GM18526 (cell line): ENCODE results near the gene RFX2.

Experiments used
- POLR2A ChIP-seq: IDR thresholded peaks from 3 replicates; pipeline ENCODE4 v1.6.1; 2011; ENCODE audit not compliant: insufficient read length; ENCODE audit errors: extremely low read depth

RFX2 gene

DNA sequence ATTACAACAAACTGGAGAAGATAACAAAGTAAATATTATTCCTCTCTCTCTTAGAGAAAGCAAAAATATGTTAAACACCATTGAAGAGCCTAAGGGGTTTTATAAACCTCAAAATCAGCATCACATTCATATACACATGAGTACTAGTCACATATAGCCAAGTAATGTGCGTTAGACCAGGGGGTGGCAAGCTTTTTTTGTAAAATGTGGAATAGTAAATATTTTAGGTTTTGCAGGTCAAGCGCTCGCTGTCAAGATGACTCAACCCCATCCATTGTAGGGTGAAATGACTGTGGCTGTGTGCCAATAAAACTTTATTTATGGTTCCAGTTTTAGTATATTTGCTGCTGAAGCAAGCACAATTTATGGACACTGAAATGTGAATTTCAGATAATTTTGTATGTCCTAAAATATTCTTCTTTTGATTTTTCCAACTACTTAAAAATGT is 21.7 kb downstream of the RFX2 start:
- no peak for TF ChIP-seq POLR2A

DNA sequence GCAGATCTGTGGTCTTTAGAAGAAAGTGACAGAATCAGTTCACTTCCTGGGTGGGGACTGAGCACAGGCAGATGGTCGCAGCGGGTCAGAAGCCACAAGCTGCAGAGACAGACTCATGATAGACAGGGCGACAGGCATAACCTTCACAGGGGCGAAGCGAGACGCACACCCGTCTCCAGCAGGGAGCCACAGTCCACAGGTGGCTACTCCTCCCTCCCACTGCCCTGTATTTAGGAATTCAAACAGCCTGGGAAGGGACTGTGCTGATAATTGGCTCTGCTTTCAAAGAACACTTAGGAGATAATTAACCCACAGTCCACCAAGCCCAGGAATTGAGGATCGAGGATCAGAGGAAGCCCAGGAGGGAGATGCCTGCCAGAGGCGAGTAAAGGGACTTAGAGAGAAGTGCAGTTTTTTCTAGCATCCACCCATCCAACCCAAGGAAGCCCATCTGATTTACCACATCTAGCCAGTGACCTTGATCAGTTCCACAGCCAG is 23.2 kb downstream of the RFX2 start:
- TF ChIP-seq POLR2A, result peak; percentile 58

GRCh38 chr19:6086068-6086788 is 24.1 kb downstream of the RFX2 start:
- no peak for TF ChIP-seq POLR2A

DNA sequence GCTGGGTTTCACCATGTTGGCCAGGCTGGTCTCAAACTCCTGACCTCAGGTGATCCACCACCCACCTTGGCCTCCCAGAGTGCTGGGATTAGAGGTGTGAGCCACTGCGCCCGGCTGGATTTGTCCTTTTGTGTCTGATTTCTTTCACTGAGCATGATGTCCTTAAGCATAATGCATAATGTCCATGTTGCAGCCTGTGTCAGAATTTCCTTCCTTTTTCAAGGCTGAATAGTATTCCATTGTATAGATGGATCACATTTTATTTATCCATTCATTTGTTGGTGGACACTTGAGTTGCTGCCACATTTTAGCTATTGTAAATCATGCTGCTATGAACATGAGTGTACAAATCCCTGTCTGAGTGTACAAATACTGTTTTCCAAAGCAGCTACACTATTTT is 25.5 kb downstream of the RFX2 start:
- no peak for TF ChIP-seq POLR2A

DNA sequence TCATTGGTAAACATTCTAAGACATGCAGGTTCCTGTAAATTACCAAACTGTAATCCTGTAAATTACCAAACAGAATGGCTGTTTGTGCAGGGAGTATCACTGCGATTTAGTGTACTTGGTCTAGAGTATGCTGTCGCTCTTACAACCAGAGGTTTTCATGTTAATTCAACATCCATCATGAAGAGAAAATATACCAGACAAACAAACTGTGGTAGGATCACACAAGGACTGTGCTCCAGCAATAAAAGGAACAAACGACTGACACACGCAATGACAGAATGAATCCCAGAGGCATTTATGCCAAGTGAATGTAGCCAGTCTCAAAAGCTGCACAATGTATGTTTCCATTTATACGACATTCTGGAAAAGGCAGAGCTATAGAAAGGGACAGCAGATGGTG is 31.2 kb downstream of the RFX2 start:
- TF ChIP-seq POLR2A, result no peak

DNA sequence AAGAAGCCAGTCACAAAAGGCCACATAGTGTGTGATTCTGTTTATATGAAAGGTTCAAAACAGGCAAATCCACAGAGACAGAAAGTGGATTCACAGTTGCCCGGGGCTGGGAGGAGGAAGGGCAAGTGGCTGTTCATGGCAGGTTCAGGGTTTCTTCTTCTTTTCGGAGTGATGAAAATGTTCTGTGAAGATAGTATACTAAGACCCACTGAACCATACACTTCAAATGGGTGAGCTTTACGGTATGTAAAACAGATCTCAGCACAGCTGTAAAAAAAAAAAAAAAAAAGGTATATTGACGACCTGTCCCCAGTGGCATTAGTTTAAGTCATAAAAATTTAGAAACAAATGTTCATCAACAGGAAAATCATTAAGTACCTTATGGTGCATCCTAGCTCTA is 32.2 kb downstream of the RFX2 start:
- no peak for TF ChIP-seq POLR2A

DNA sequence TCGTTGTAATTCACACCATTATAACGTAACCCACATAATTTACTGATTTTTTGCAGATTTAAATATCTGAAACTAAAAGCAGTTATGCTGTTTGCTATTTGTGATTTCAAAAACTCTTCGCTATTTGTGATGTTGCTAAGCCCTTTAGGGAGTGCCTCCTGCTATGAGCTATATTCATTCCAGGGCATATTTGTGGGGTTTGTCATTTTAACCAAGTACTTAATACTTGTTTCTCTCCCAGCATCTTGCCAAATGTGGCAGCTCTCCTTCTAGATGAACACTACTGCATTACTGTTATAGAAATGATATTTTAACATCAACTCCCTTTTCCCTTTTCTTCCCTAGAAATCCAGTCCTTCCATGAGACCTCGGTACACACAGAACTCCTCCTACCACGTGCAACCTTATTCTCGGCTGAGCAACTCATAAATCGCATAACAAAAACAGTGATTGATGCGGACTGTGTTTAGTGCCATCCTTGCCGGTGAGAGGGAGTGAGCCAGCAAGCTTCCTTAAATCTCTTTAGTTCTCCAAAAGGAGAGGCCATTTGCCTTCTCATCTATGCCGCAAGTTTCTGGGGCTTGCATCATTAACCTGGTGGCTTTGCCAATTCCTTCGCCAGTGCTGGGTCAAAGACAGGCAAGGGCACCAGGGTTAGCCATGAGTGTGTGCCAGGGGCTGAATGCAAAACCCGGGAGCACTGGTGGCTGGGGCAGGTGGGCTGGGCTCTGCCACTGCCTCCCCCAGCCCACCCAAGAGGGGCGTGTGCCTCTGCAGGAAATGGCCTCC is 33.4 kb downstream of the RFX2 start:
- no peak for TF ChIP-seq POLR2A

DNA sequence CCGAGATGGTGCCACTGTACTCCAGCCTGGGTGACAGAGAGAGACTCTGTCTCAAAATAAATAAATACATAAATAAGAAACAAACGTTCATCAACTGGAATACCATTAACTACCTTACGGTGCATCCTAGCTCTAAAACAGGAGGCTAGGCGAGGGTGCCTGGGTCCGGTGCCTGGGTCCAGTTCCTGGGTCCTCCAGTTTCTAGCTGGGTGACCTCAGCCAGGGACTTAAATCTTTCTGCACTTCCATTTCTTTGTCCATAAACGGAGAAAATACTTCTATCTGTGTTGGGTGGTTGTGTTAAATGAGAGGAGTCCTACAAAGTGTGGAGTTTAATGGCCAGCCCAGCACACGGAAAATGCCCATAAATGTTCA is 34.0 kb downstream of the RFX2 start:
- no peak for TF ChIP-seq POLR2A

- no peak for TF ChIP-seq POLR2A
Observed at GRCh38 chr19:6074709-6075403, 35.4 kb downstream of the RFX2 start.

DNA sequence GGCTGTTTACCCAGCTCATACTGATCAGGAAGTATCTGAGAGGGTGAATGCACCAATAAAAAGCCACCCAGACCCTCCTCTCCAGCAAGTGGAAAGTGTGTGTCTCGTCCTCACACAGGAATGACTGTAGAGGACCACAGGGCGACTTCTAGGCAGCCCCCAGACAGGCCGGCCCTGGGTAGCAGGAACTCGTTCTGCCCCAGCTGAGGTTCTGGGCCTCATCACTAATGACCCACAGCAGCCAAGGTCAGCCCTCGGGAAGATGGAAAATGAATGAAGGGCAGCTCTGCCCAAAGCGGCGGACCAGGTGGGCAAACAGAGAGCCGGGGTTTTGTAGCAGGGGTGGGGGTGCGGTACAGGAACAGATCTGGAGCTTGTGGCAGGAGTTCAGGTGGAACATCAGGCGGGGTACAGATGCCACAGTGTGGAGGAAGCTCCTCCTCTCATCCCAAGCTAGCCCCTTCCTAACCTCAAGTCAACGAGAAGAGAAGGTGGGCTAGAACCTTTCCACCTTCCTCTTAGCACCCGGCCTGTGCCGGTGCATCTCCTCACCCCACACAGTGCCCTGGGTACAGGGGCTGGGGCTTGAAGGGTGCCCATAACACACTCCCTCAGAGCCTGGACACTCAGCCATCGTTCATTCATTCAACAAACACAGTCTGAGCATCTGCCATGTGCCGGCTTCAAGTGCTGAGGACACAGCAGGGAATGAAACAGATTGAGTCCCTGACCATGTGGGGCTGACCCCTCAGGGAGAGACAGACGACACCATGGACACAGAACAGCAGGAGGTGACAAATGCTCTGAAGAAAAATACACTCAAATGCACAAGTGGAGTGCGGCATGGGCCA is 36.2 kb downstream of the RFX2 start:
- no peak for TF ChIP-seq POLR2A

DNA sequence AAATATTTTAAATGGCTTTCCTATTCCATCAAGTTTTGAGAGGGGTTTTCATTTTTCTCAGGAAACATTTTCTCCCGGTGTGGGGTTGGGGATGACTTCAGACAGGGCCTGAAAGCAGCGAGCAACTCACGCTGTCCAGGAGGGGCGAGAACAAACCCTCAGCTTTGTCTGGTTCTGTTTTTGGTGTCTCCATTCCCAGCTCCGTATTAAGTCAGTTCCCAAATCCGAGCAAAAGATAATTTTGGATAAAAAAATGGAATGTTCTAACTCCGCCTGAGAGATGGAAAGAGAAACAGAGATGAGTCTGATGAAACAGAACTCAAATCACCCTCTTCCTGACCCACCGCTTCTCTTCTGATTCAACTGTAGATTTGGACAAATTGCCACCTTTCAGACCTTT is 38.4 kb downstream of the RFX2 start:
- no peak for TF ChIP-seq POLR2A

GRCh38 chr19:6070720-6071485 is 39.4 kb downstream of the RFX2 start:
- no peak for TF ChIP-seq POLR2A

DNA sequence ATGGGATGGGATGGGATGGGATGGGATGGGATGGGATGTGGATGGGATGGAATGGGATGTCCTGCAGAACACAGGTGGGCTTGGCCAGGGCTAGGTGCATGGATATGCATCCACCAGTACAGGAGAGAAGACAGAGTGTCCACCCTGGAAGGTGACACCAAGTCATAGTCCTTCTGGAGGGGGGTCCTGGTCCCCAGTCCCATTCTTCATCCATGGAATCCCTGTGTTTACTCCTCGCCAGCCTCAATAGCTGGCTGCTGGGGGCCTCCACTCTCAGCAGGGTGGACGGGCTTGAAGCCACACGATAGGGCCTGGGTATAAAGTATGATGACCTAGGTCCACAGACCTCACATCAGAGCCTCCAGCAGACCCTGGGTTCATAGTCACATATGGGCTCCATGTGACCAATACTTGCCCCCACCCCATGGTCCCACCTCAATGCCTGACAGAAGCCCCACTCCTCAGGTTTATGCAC is 40.1 kb downstream of the RFX2 start:
- TF ChIP-seq POLR2A, result no peak

DNA sequence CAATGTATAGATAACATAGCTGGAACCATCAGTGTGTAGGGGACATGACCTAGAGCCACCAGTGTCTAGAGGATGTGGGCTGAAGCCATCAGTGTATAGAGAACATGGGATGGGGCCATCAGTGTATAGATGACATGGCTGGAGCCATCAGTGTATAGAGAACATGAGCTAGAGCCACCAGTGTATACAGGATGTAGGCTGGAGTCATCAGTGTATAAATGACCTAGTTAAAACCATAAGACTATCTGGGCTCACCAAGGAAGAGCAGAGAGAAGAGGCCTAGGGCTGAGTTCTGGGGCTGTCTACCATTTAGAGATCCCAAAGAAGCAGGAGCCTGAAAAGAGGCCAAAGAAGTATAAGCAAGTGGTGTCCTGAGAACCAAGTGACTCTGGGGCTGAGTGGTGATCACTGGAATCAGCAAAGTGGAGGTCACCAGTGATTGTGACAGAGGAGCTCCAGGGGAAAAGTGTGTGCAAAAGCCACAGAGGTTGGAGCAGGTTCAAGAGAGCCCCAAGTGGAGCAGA is 41.0 kb downstream of the RFX2 start:
- no peak for TF ChIP-seq POLR2A
